ENCODE data around the gene PTPN13. TPM values are rescaled to one million over a fixed set of nuclear protein-coding genes. Genes with fewer than 3 reads are reported as not detected.

Gene PTPN13
- polyA plus RNA-seq, 3 donors, result 2.3 to 15.5 (median 5.8) TPM

DNA sequence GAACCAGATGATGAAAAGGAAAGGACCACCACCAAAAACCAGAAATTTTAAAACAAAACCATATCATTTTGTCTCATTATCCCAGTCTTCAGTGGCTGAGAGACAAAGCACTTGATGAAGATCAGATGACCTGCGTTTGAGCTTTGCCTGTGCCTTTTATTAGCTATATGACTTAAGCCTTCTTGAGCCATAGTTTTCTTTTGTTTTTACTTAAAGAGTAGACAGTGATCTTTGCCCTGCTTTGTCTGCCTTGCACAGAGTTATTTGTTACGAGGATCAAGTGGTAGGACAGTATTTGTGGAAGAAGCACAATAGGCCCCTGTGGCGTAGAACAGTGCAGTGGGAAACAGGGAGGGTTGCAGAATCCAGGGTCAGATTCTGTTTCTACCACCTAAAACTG, 165.2 kb downstream of the PTPN13 start:
- H3K27ac ChIP-seq (ENCODE audit: low read depth, low read length), result no peak overlapping the region
- WGBS, 3 donors, result 88 to 92% (median 90%) methylated on average over 3 of the region's 3 CpGs

DNA sequence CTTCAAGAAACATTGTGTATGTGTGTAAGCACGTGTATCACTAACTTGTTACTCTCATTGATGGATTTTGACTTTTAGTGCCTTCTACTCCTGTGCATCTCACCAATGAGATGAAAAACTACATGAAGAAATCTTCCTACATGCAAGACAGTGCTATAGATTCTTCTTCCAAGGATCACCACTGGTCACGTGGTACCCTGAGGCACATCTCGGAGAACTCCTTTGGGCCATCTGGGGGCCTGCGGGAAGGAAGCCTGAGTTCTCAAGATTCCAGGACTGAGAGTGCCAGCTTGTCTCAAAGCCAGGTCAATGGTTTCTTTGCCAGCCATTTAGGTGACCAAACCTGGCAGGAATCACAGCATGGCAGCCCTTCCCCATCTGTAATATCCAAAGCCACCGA, 168.5 kb downstream of the PTPN13 start:
- 93 to 97% (median 95%) methylated on average over 5 of the region's 5 CpGs for WGBS, 3 donors
- no peak overlapping the region for H3K27ac ChIP-seq (ENCODE audit: low read depth, low read length)

GRCh38 chr4:86769794-86770193, 175.7 kb downstream of the PTPN13 start:
- H3K27ac ChIP-seq (ENCODE audit: low read depth, low read length), result no peak overlapping the region
- 95 to 99% (median 98%) methylated on average over 4 of the region's 4 CpGs for WGBS, 3 donors

DNA sequence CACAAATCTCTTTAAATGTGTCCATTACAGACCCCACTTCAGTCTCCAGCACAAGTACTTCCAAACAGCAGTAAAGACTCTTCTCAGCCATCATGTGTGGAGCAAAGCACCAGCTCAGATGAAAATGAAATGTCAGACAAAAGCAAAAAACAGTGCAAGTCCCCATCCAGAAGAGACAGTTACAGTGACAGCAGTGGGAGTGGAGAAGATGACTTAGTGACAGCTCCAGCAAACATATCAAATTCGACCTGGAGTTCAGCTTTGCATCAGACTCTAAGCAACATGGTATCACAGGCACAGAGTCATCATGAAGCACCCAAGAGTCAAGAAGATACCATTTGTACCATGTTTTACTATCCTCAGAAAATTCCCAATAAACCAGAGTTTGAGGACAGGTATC, 177.0 kb downstream of the PTPN13 start:
- H3K27ac ChIP-seq (ENCODE audit: low read depth, low read length), result no peak overlapping the region
- 72 to 89% (median 88%) methylated on average over 1 of the region's 1 CpG for WGBS, 3 donors

GRCh38 chr4:86775061-86775460, 180.9 kb downstream of the PTPN13 start:
- 80 to 88% (median 84%) methylated on average over 4 of the region's 4 CpGs for whole genome bisulfite sequencing, 3 donors

DNA sequence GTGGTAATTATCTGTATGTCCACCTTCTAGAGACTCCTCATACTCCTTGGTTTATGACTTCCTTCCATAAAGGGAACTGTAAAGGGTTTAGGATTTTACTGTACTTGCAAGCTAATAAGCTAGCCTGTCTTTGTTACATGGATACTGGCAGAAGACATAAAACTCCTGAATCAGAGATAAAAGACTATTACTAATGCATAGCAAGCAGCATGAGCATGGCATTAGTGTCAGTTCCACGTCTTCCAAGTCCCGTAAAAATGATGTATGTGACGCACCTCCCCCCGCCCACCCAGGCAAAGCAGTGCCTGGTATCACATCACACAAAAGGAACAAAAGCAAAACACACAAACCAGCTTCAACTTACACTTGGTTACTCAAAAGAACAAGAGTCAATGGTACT, 184.1 kb downstream of the PTPN13 start:
- 93 to 97% (median 94%) methylated on average over 4 of the region's 4 CpGs for WGBS, 3 donors
- H3K27ac ChIP-seq (ENCODE audit: low read depth, low read length), result no peak overlapping the region

More at GRCh38 chr4:86775061-86775460, 180.9 kb downstream of the PTPN13 start:
- no peak overlapping the region for H3K27ac ChIP-seq (ENCODE audit: low read depth, low read length)

- WGBS, 3 donors, result 70 to 91% (median 88%) methylated on average over 2 of the region's 2 CpGs
- H3K27ac ChIP-seq (ENCODE audit: low read depth, low read length), result no peak overlapping the region
Measured at GRCh38 chr4:86788826-86789225, 194.7 kb downstream of the PTPN13 start.

DNA sequence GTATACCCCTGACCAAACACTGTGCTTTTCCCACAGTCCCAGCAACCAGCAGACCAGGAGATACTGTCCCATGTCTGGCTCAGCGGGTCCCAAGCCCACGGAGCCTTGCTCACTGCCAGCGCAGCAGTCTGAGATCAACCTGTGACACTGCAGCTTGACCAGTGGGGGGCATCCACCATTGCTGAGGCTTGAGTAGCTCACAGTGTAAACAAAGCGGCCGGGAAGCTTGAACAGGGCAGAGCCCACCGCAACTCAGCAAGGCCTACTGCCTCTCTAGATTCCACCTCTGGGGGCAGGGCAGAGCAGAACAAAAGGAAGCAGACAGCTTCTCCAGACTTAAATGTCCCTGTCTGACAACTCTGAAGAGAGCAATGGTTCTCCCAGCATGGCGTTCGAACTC, 197.0 kb downstream of the PTPN13 start:
- 94 to 97% (median 96%) methylated on average over 8 of the region's 8 CpGs for WGBS, 3 donors

GRCh38 chr4:86809809-86810208, 215.7 kb downstream of the PTPN13 start:
- no peak overlapping the region for H3K27ac ChIP-seq (ENCODE audit: low read depth, low read length)
- 94 to 96% (median 94%) methylated on average over 3 of the region's 3 CpGs for WGBS, 3 donors

More for the DNA sequence above, 197.0 kb downstream of the PTPN13 start:
- no peak overlapping the region for H3K27ac ChIP-seq (ENCODE audit: low read depth, low read length)

GRCh38 chr4:86810847-86811246, 216.7 kb downstream of the PTPN13 start:
- H3K27ac ChIP-seq (ENCODE audit: low read depth, low read length), result no peak overlapping the region
- 94 to 99% (median 96%) methylated on average over 3 of the region's 3 CpGs for WGBS, 3 donors

DNA sequence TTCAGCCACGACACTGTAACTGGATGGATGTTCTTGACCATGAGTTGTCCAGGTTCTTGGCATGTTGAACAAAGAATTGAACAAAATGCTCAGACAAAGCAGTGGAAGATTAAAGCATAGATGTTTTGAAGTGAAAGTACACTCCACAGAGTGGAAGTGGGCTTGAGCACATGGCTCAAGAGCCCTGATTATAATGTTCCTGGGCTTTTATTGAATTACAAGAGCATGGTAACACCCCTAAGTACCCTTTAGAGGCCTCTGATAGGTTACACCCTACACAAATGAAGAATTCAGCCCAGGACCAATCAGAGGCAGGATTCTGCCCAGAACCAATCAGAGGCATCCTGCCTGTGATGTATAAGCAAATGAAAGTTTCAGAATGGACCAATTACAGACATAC, 221.5 kb downstream of the PTPN13 start:
- 77 to 88% (median 88%) methylated on average over 1 of the region's 1 CpG for WGBS, 3 donors
- H3K27ac ChIP-seq (ENCODE audit: low read depth, low read length), result no peak overlapping the region

DNA sequence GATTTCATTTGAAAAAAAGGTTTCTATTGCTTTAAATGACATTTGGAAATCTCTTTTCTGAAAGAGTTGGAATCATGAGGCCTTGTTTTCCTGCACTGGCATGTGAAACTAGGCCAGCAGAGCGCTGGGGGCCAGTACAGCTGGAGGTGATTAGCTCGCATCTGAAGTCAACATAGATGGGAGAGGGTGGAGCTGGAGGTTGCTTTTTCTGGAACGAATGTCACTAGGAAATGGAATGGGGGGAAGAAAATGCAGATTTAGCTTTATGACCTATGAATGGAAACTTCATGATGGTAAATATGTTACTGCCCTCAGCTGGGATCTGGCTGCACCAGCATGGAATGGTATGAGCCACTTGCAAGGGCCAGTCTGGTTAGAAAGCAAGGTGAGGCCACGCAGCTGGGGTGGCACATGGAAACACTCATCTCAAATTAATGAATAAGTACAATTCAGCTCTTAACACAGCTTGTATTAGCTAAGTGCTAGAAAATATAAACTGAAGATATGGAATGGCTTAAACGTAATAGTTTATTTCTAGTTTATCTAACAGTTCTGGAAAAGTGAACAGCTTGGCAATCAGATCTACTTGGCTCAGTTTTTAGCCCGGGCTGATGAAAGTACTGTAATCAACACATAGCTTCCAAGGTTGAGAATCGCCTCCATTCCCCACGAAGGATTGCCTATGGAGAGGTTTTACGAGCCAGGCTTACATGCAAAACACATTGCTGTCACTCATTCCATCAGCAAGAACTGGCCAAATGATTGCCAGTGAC, 222.6 kb downstream of the PTPN13 start:
- H3K27ac ChIP-seq (ENCODE audit: low read depth, low read length), result no peak overlapping the region
- WGBS, 3 donors, result 58 to 73% (median 69%) methylated on average over 9 of the region's 9 CpGs

GRCh38 chr4:86818211-86818610, 224.1 kb downstream of the PTPN13 start:
- 85 to 98% (median 89%) methylated on average over 2 of the region's 2 CpGs for WGBS, 3 donors
- no peak overlapping the region for H3K27ac ChIP-seq (ENCODE audit: low read depth, low read length)

DNA sequence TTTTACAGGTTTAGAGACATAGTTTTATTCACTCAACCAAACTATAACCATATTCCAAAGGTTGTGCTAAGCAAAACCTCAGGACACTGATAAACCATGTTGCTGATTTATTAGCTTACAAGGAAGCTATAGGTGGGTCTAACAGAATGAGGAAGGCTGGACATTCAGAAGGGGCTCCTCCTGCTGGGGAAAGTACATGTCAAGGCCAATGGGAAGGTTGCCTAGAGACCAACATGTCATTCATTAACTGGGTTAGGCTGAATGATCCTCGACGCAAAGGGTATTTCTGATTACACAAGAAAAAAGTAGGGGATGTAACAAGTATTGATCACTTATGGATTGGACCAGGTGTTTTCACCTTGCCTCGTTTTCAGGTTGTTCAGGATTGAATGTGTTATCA, 224.7 kb downstream of the PTPN13 start:
- H3K27ac ChIP-seq (ENCODE audit: low read depth, low read length), result no peak overlapping the region
- 42 to 95% (median 92%) methylated on average over 3 of the region's 3 CpGs for WGBS, 3 donors

GRCh38 chr4:86819561-86819960, 225.4 kb downstream of the PTPN13 start:
- WGBS, 3 donors, result 88 to 96% (median 92%) methylated on average over 7 of the region's 7 CpGs
- no peak overlapping the region for H3K27ac ChIP-seq (ENCODE audit: low read depth, low read length)

DNA sequence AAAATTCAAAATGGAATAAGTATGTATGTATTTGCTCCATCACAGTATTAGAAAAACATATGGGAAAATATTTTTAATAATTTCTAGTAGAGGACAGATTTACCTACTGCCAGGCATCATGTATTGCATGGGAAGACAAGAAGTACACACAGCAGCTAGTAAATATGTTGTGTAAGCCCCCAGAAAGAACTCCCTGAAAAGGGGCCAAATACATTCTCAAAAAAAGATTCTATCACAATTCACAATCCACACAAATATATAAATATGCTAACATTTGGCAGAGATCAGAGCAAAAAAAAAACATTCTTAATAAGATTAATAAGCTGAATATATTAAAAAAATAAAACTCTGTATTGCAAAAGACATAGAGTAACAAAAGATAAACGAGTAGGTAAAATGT, 227.0 kb downstream of the PTPN13 start:
- 45 to 86% (median 69%) methylated on average over 1 of the region's 1 CpG for WGBS, 3 donors
- no peak overlapping the region for H3K27ac ChIP-seq (ENCODE audit: low read depth, low read length)

DNA sequence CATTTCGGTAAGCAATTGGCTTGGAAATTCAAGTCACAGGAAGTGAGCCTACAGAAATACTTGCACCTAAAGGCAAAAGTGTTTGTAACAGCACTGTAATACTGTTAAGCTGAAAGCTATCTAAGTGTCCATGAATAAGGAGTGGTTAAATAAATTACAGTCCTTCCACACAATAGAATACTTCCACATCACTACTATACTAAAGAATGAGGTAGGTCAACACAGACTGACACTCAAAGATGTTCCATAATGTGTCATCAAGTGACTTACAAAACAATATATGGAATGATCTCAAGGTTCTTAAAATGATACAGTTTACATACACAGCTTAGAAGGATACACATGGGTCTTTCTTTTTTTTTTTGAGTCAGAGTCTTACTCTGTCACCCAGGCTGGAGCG, 228.0 kb downstream of the PTPN13 start:
- 97 to 98% (median 98%) methylated on average over 2 of the region's 2 CpGs for WGBS, 3 donors
- no peak overlapping the region for H3K27ac ChIP-seq (ENCODE audit: low read depth, low read length)

GRCh38 chr4:86825511-86825910, 231.4 kb downstream of the PTPN13 start:
- H3K27ac ChIP-seq (ENCODE audit: low read depth, low read length), result no peak overlapping the region
- 74 to 88% (median 85%) methylated on average over 3 of the region's 3 CpGs for WGBS, 3 donors

- H3K27ac ChIP-seq (ENCODE audit: low read depth, low read length), result no peak overlapping the region
- 71 to 83% (median 82%) methylated on average over 5 of the region's 5 CpGs for WGBS, 3 donors
Measured at GRCh38 chr4:86831262-86832130, 237.4 kb downstream of the PTPN13 start.
